Heart left ventricle (tissue), 16 donors: Measurements from ENCODE around the gene EGLN2. TPM values are rescaled to one million over a fixed set of nuclear protein-coding genes. Genes with fewer than 3 reads are reported as not detected.

Experiments
- ATAC-seq, 4 donors: fragments of 200-7000 bp; cut with Tn5 transposase; one replicate each; pipeline ENCODE4 v1.9.1; 2020 to 2022; ENCODE audit warnings: moderate library complexity in 4 of 4, mild to moderate bottlenecking in 3 of 4, moderate number of reproducible peaks in 1 of 4
- DNase-seq, 5 donors: peaks; one replicate each; pipeline ENCODE4 v3.0.0-alpha.2; 2020
- H3K27ac ChIP-seq, 12 donors: fragments of 200-600 bp; sonication (generic) in 4 of 12; one replicate each; pipeline versions ENCODE4 v1.5.0 to v1.8.0; 2016 to 2022; ENCODE audit warnings: mild to moderate bottlenecking in 2 of 12
- H3K27me3 ChIP-seq, 9 donors: fragments of 200-600 bp; sonication (generic) in 2 of 9; one replicate each; pipeline versions ENCODE4 v1.5.1 to v1.8.0; 2016 to 2022; ENCODE audit warnings: mild to moderate bottlenecking in 3 of 9
- H3K36me3 ChIP-seq, 9 donors: fragments of 200-600 bp; sonication (generic) in 2 of 9; one replicate each; pipeline versions ENCODE4 v1.5.0 to v1.8.0; 2018 to 2022; ENCODE audit warnings: mild to moderate bottlenecking in 2 of 9
- H3K4me1 ChIP-seq, 12 donors: fragments of 200-600 bp; sonication (generic) in 4 of 12; one replicate each; pipeline versions ENCODE4 v1.5.0 to v1.8.0; 2016 to 2022; ENCODE audit warnings: mild to moderate bottlenecking in 3 of 12
- H3K4me3 ChIP-seq, 12 donors: fragments of 200-600 bp; sonication (generic) in 4 of 12; one replicate each; pipeline versions ENCODE4 v1.5.0 to v1.8.0; 2017 to 2022; ENCODE audit warnings: mild to moderate bottlenecking in 9 of 12, moderate library complexity in 4 of 12
- H3K9me3 ChIP-seq, 12 donors: fragments of 200-600 bp; sonication (generic) in 4 of 12; one replicate each; pipeline versions ENCODE4 v1.5.0 to v1.8.0; 2016 to 2022; ENCODE audit warnings: mild to moderate bottlenecking in 1 of 12
- CTCF ChIP-seq, 12 donors: fragments of 200-600 bp; sonication (generic) in 4 of 12; IDR thresholded peaks; one replicate each; pipeline versions ENCODE4 v1.5.0 to v1.8.0; 2018 to 2022; ENCODE audit warnings: antibody characterized with exemption in 12 of 12, mild to moderate bottlenecking in 5 of 12
- POLR2A ChIP-seq, 2 donors: fragments of 450-650 bp; IDR thresholded peaks; one replicate each; pipeline ENCODE4 v1.6.1; 2017; ENCODE audit warnings: antibody characterized with exemption in 2 of 2, mild to moderate bottlenecking in 2 of 2, moderate library complexity in 2 of 2
- WGBS, 4 donors: extraction: QIAGEN DNeasy Blood & Tissue Kit in 2 of 4; methylation state at CpG; one replicate each; pipeline versions ENCODE4 v1.1.5 to v1.1.7; 2013 to 2018; 5-methylcytosine and 5-hydroxymethylcytosine counted together
- intact Hi-C, 10 donors: fragments of 100-400 bp; cut with DNase I; formaldehyde crosslinking; loops; one replicate each; pipeline versions ENCODE4 v1.11.1 to v1.14.2; 2022
- polyA plus RNA-seq, 2 donors: library from polyadenylated mRNA; stranded (reverse); fragments of 200-250 nt; gene quantifications; one replicate each; pipeline ENCODE4 v1.2.3, GENCODE V29; 2013
- total RNA-seq, 9 donors: library from RNA; depleted of rRNA in 2 of 9; stranded (reverse); fragments of >200 nt in 2 of 9; fragmentation: NEBNext Ultra II Directional in 3 of 9; extraction: Animal tissue kit (Norgen Biotek cat#: 25700) in 3 of 9; gene quantifications; one replicate each; pipeline versions ENCODE4 v1.1.0 to v1.2.4, GENCODE V29; 2016 to 2023
- donor health status: ischemic (EF 13 %, LVEDD 7.1; RV severe dilation, severe dysfunction).
- donor health status: healthy with polysubstance abuse.
- donor health status: DM: no; HTN: yes; CAD: no.
- donor health status: DM: no; HTN: no; CAD: no.
- donor health status: ischemic (EF 25% LVEDD 6.9; RV normal size, moderate dysfunction).
- donor health status: ischemic (EF 25% LVEDD 5.7; RV mildly dilated, moderate dysfunction).
- donor health status: healthy.
- donor health status: DM: yes; HTN: yes; CAD: no.
- donor health status: ischemic (EF 35%, LVEDD 5.7; RV mildly dilated, moderate dysfunction).
- donor health status: nonischemic (EF 11% LVEDD 7.7; RV severe dilation, severe dysfunction).
- donor health status: DM: yes; HTN: yes; CAD: no.
- donor health status: PGD.
- donor health status: ischemic (EF 29% LVEDD 5.4; RV normal size, mild dysfunction).
- donor health status: nonischemic (EF 23%, LVEDD 6.1; RV moderate dilation, normal function).

The EGLN2 gene
- total and polyA plus RNA-seq, 11 donors: 38.1 to 91.8 (median 50.5) TPM

DNA sequence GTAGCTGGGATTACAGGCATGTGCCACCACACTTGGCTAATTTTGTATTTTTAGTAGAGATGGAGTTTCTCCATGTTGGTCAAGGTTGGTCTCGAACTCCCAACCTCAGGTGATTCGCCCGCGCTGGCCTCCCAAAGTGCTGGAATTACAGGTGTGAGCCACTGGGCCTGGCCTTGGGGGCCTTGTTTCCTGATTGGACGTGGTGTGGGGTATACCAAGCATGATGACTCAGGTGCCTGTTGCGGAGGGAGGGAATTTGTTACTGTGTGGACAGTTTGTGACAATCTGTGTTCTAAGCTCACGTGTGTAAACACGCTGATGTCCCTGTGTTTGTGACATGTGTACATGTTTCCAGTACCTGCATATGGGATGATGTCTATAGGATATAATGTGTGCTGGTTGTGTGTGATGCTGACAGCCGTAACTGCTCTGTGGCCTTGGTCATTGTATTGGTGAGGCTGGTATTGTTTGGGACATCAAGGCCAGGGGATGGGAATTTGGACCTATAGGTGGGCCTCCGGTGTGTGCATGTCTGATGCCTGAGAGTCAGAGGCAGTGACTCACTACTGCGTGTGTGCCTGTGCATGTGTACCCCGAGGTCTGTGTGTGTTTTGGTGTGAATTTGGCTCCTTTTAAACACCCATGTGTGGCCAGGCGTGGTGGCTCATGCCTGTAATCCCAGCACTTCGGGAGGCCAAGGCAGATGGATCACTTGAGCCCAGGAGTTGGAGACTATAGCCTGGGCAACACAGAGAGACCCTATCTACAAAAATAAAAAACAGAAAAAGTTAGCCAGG, 1.6 kb upstream of the EGLN2 start:
- peak overlapping the region in 5 of 12 donors; percentile 89 to 99 (median 97) for H3K4me3 ChIP-seq
- H3K36me3 ChIP-seq: peaks cover 0 to 30% (median 18%) of the 10 kb centered on the region in 9 donors

GRCh38 chr19:40797963-40798682, 868 bp upstream of the EGLN2 start:
- ATAC-seq (peak; percentile 27 to 46 (median 40)), DNase-seq (peak; percentile 70 to 83 (median 80))
- TF ChIP-seq POLR2A (IDR thresholded peaks at IDR 0.05) (no peak), CTCF (IDR thresholded peaks at IDR 0.05) (peak in 9 of 12 donors; percentile 21 to 62 (median 52))
- Histone ChIP-seq H3K27ac (peak overlapping the region; percentile 75 to 99 (median 96)), H3K9me3 (no peaks in the 10 kb centered on the region), H3K36me3 (peaks cover 0 to 23% (median 14%) of the 10 kb centered on the region in 9 donors), H3K4me1 (peaks cover 27 to 43% (median 35%) of the 10 kb centered on the region in 12 donors), H3K4me3 (peak overlapping the region in 11 of 12 donors; percentile 44 to 99 (median 94)), H3K27me3 (no peaks in the 10 kb centered on the region)
- intact Hi-C loops: loop anchor here in 6 of 10 donors (1.0 to 5.0 kb wide), 5 partner anchors 20 to 83 kb away; partner anchors contain the start of genes ACTMAP (in 4 of the 6), SNRPA (in 4 of the 6) and RAB4B (in 3 of the 6)
- 9 to 11% (median 11%) methylated on average over 28 of the region's 28 CpGs for WGBS, 4 donors

More for the DNA sequence above, 1.6 kb upstream of the EGLN2 start:
- WGBS, 4 donors: 96 to 97% (median 96%) methylated on average over 14 of the region's 14 CpGs
- ATAC-seq (no peak), DNase-seq (no peak)
- TF ChIP-seq POLR2A (IDR thresholded peaks at IDR 0.05) (no peak), CTCF (IDR thresholded peaks at IDR 0.05) (no peak)
- Histone ChIP-seq H3K27ac (peak overlapping the region in 11 of 12 donors; percentile 75 to 99 (median 97)), H3K27me3 (no peaks in the 10 kb centered on the region), H3K4me1 (peaks cover 21 to 35% (median 27%) of the 10 kb centered on the region in 12 donors), H3K9me3 (no peaks in the 10 kb centered on the region)
- intact Hi-C loops: loop anchor here in 2 of 10 donors (5.0 kb wide), 1 partner anchor 45 kb away; the partner anchor contains the start of genes ACTMAP (in 2 of the 2) and SNRPA (in 2 of the 2)

DNA sequence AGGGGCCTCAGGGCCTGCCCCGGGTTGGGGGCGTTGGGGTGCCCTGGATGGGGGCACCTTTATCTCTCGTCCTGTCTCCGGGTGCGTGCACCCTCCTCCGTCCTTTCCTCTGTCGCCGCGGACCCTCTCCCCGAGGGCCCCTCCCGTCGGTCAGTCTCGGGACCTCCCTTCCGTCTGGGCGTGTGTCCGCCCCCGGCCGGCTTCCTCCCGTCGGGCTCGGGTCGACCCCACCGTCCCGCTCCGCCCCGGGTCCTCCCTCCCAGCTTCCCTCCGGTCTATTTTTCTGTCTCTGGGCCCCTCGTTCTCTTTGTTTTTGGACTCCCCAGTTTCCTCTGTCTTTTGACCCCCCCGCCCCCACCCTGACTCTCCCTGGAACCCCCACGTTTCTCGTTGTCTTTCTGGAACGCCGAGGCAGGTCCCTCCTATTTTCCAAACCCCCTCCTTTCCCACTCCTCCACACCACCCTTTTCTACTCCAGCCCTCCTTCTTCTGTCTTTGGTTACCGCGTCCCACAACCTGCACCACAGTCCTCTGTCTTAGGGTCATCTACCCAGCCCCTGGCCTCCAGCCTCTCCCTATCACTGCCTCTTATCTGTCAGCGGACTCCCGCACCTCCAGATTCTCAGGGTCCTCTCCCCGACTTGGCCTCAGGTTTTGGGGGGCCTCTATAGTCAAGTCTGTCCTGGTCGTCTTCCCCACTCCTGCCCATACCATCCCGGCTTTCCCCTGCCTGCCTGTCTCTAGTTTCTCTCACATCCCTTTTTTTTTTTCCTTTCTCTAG, 757 bp downstream of the EGLN2 start:
- H3K27ac ChIP-seq: peak overlapping the region; percentile 93 to 99 (median 97)
- H3K27me3 ChIP-seq: no peaks in the 10 kb centered on the region
- peak overlapping the region; percentile 74 to 99 (median 94) for H3K4me3 ChIP-seq
- ATAC-seq (peak in 3 of 4 donors; percentile 22 to 28 (median 23)), DNase-seq (peak; percentile 76 to 87 (median 86))
- H3K36me3 ChIP-seq: peaks cover 0 to 31% (median 13%) of the 10 kb centered on the region in 9 donors
- H3K4me1 ChIP-seq: peaks cover 42 to 59% (median 51%) of the 10 kb centered on the region in 12 donors
- TF ChIP-seq CTCF (IDR thresholded peaks at IDR 0.05): no peak
- intact Hi-C loops: loop anchor here in 6 of 10 donors (2.0 to 10.0 kb wide), 7 partner anchors 17 to 375 kb away; partner anchors contain the start of genes ACTMAP (in 4 of the 6), SNRPA (in 4 of the 6) and SERTAD1 (in 1 of the 6)
- no peaks in the 10 kb centered on the region for H3K9me3 ChIP-seq
- WGBS, 4 donors: 1 to 3% (median 2%) methylated on average over 35 to 40 of the region's 40 CpGs
